HFFc6 (cell line): Measurements from ENCODE around the gene NSMCE1. TPM values are rescaled to one million over a fixed set of nuclear protein-coding genes. Genes with fewer than 3 reads are reported as not detected.

Source experiments
- DNase-seq: peaks from one replicate; pipeline ENCODE4 v3.0.0-alpha.2; 2018
- H3K27ac Mint-ChIP-seq: 2 replicates; pipeline ENCODE4 v1.8.0; 2020; ENCODE audit warnings: mild to moderate bottlenecking, mixed read lengths
- H3K27me3 Mint-ChIP-seq: 2 replicates; pipeline ENCODE4 v1.8.0; 2021; ENCODE audit warnings: mild to moderate bottlenecking, moderate library complexity, mixed read lengths; ENCODE audit not compliant: insufficient read depth
- H3K36me3 Mint-ChIP-seq: 2 replicates; pipeline ENCODE4 v1.8.0; 2021; ENCODE audit warnings: low read depth, mixed read lengths
- H3K4me1 Mint-ChIP-seq: 2 replicates; pipeline ENCODE4 v1.8.0; 2020; ENCODE audit warnings: low read depth, mixed read lengths
- H3K4me3 Mint-ChIP-seq: 2 replicates; pipeline ENCODE4 v1.8.0; 2020; ENCODE audit warnings: mild to moderate bottlenecking, moderate library complexity, mixed read lengths
- H3K9me3 Mint-ChIP-seq: 2 replicates; pipeline ENCODE4 v1.8.0; 2020; ENCODE audit warnings: mild to moderate bottlenecking, mixed read lengths
- CTCF ChIP-seq: fragments of 200-600 bp; sonication (generic); IDR thresholded peaks from 2 replicates; pipeline ENCODE4 v1.5.0; 2021; ENCODE audit warnings: antibody characterized with exemption, mild to moderate bottlenecking
- total RNA-seq, 6 experiments: library from RNA; stranded (reverse); fragmentation: NEBNext Ultra II Directional; extraction: Animal tissue kit (Norgen Biotek cat#: 25700); gene quantifications; 2 replicates in 1 of 6; 3 replicates in 5 of 6; pipeline ENCODE4 v1.2.3, GENCODE V29; 2021

Gene NSMCE1
- total RNA-seq, 6 experiments from 2014 or later: 63.6 to 71.3 (median 66.5) TPM

- no peaks in the 10 kb centered on the region; the same call in 1 of the 2 replicates for H3K36me3 Mint-ChIP-seq
These were observed 26.2 kb downstream of the NSMCE1 start for GRCh38 chr16:27242398-27242797.

GRCh38 chr16:27241658-27242057 lies 26.9 kb downstream of the NSMCE1 start:
- peaks cover 89% of the 10 kb centered on the region for H3K4me1 Mint-ChIP-seq
- peak overlapping the region; percentile 81 for H3K27ac Mint-ChIP-seq
- H3K36me3 Mint-ChIP-seq: no peaks in the 10 kb centered on the region; the same call in 1 of the 2 replicates
- DNase-seq: no peak
- H3K27me3 Mint-ChIP-seq: peaks cover 1% of the 10 kb centered on the region; the same call in 1 of the 2 replicates
- peak overlapping the region; percentile 31 for H3K4me3 Mint-ChIP-seq
- no peaks in the 10 kb centered on the region for H3K9me3 Mint-ChIP-seq
- no peak for TF ChIP-seq CTCF

More at GRCh38 chr16:27242398-27242797, 26.2 kb downstream of the NSMCE1 start:
- Mint-ChIP-seq H3K9me3 (no peaks in the 10 kb centered on the region), H3K27me3 (peaks cover 1% of the 10 kb centered on the region; the same call in 1 of the 2 replicates), H3K27ac (peak overlapping the region; percentile 81), H3K4me3 (peak overlapping the region; percentile 76), H3K4me1 (peaks cover 89% of the 10 kb centered on the region)
- no peak for TF ChIP-seq CTCF
- no peak for DNase-seq

- H3K27ac Mint-ChIP-seq: peak overlapping the region; percentile 81
- peak overlapping the region; percentile 31 for H3K4me3 Mint-ChIP-seq
- no peaks in the 10 kb centered on the region; the same call in 1 of the 2 replicates for H3K36me3 Mint-ChIP-seq
- no peaks in the 10 kb centered on the region for H3K9me3 Mint-ChIP-seq
- TF ChIP-seq CTCF: no peak
- DNase-seq: peak; percentile 81
- peaks cover 86% of the 10 kb centered on the region for H3K4me1 Mint-ChIP-seq
- peaks cover 1% of the 10 kb centered on the region; the same call in 1 of the 2 replicates for H3K27me3 Mint-ChIP-seq
These were observed 27.5 kb downstream of the NSMCE1 start for GRCh38 chr16:27240948-27241531.

- H3K9me3 Mint-ChIP-seq: no peaks in the 10 kb centered on the region
- peaks cover 84% of the 10 kb centered on the region for H3K4me1 Mint-ChIP-seq
- DNase-seq: no peak
These were observed 28.5 kb downstream of the NSMCE1 start for GRCh38 chr16:27239906-27240655.

GRCh38 chr16:27239026-27239425 lies 29.5 kb downstream of the NSMCE1 start:
- TF ChIP-seq CTCF: no peak
- no peak overlapping the region for H3K27ac Mint-ChIP-seq
- H3K27me3 Mint-ChIP-seq: peaks cover 1% of the 10 kb centered on the region; the same call in 1 of the 2 replicates
- no peak overlapping the region for H3K4me3 Mint-ChIP-seq
- DNase-seq: no peak
- H3K36me3 Mint-ChIP-seq: no peaks in the 10 kb centered on the region; the same call in 1 of the 2 replicates
- no peaks in the 10 kb centered on the region for H3K9me3 Mint-ChIP-seq
- peaks cover 79% of the 10 kb centered on the region for H3K4me1 Mint-ChIP-seq

More at GRCh38 chr16:27239906-27240655, 28.5 kb downstream of the NSMCE1 start:
- no peak for TF ChIP-seq CTCF
- Mint-ChIP-seq H3K4me3 (no peak overlapping the region), H3K36me3 (no peaks in the 10 kb centered on the region; the same call in 1 of the 2 replicates), H3K27me3 (peaks cover 1% of the 10 kb centered on the region; the same call in 1 of the 2 replicates), H3K27ac (peak overlapping the region; percentile 33)
